NT2/D1 (cell line): ENCODE data around the gene RSBN1L.

Experiments
- SUZ12 ChIP-seq: IDR thresholded peaks from 2 replicates; pipeline ENCODE4 v1.6.1; 2011; ENCODE audit not compliant: insufficient read length, insufficient read depth; ENCODE audit errors: extremely low read depth
- YY1 ChIP-seq: IDR thresholded peaks from 2 replicates; pipeline ENCODE4 v1.6.1; 2011; ENCODE audit not compliant: insufficient read length, insufficient read depth
- ZNF274 ChIP-seq: IDR thresholded peaks from 2 replicates; pipeline ENCODE4 v1.6.1; 2011; ENCODE audit warnings: mild to moderate bottlenecking, low read depth, low read length

DNA sequence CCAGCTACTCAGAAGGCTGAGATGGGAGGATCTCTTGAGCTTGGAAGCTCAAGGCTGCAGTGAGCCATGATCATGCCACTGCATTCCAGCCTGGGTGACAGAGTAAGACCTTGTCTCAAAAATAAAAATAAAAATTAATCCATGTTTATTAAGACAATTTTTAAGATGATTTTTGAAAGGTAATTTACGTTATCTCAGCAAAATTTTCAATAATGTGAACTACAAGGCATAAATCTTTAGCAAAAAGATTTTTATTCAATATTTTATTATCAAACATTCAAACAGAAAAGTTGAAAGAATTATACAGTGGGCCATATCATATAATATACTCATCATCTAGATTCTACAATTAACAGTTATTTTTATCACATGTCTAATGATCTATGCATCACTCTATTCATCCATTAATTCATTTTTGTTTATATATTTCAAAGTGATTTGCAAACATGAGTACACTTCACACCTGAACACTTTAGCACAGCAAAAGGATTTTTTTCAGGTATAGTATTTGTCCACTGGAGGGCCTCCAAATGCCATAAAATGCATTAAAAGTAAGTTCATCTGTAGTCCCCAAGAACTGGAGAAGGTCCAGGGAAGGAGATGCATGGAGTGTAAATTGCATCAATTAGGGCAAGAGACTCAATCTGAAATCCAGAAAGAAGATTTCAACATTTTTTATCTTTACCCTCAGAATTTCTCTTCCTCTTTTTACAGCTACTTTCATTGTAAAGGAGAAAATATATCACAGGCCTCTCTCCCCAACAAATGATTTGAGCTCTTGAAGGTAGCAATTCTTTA is 38.6 kb upstream of the RSBN1L start:
- TF ChIP-seq SUZ12 (no peak), YY1 (no peak), ZNF274 (no peak)
